ES-I3 (cell line): ENCODE results near the gene TTLL9.
"Not testable (repeated sequence)": the region's sequence is repeated elsewhere in the genome, so short reads cannot be mapped to it uniquely, and the experiment has no call there.

Experiments
- H3K36me3 ChIP-seq: 2 replicates; pipeline ENCODE4 v1.6.1; 2013; ENCODE audit warnings: mild to moderate bottlenecking, low read length, control low read depth, moderate library complexity; ENCODE audit not compliant: insufficient read depth
- H3K4me1 ChIP-seq: 2 replicates; pipeline ENCODE4 v1.6.1; 2013; ENCODE audit warnings: mild to moderate bottlenecking, control low read depth, low read length; ENCODE audit not compliant: insufficient read depth
- H3K9ac ChIP-seq: 2 replicates; pipeline ENCODE4 v1.6.1; 2013; ENCODE audit warnings: low read depth, mild to moderate bottlenecking, low read length, moderate library complexity
- H3K9me3 ChIP-seq: 2 replicates; pipeline ENCODE4 v1.6.1; 2013; ENCODE audit warnings: mild to moderate bottlenecking, low read length, moderate library complexity; ENCODE audit not compliant: control insufficient read depth, insufficient read depth

The TTLL9 gene

GRCh38 chr20:31919410-31920155, 49.1 kb downstream of the TTLL9 start:
- Histone ChIP-seq H3K9me3 (no peaks in the 10 kb centered on the region), H3K36me3 (no peaks in the 10 kb centered on the region), H3K9ac (no peak overlapping the region), H3K4me1 (peaks cover 24% of the 10 kb centered on the region)

- Histone ChIP-seq H3K36me3 (no peaks in the 10 kb centered on the region), H3K9me3 (no peaks in the 10 kb centered on the region), H3K9ac (no peak overlapping the region), H3K4me1 (peaks cover 22% of the 10 kb centered on the region)
Measured at GRCh38 chr20:31920275-31920855, 49.9 kb downstream of the TTLL9 start.

GRCh38 chr20:31921480-31921879, 51.0 kb downstream of the TTLL9 start:
- H3K9ac ChIP-seq, H3K9me3 ChIP-seq: not testable (repeated sequence)

GRCh38 chr20:31922181-31922580, 51.7 kb downstream of the TTLL9 start:
- no peak overlapping the region for H3K9ac ChIP-seq
- H3K36me3 ChIP-seq, result no peaks in the 10 kb centered on the region
- H3K4me1 ChIP-seq, result peaks cover 22% of the 10 kb centered on the region
- H3K9me3 ChIP-seq, result no peaks in the 10 kb centered on the region

More at GRCh38 chr20:31921480-31921879, 51.0 kb downstream of the TTLL9 start:
- H3K4me1 ChIP-seq, result peaks cover 22% of the 10 kb centered on the region
- not testable (repeated sequence) for H3K36me3 ChIP-seq

- Histone ChIP-seq H3K9ac (no peak overlapping the region), H3K9me3 (no peaks in the 10 kb centered on the region), H3K4me1 (peaks cover 22% of the 10 kb centered on the region), H3K36me3 (no peaks in the 10 kb centered on the region)
Measured at GRCh38 chr20:31922588-31922987, 52.2 kb downstream of the TTLL9 start.

GRCh38 chr20:31923388-31924331, 53.2 kb downstream of the TTLL9 start:
- no peaks in the 10 kb centered on the region for H3K9me3 ChIP-seq
- H3K9ac ChIP-seq, result no peak overlapping the region
- peaks cover 18% of the 10 kb centered on the region for H3K4me1 ChIP-seq
- H3K36me3 ChIP-seq, result no peaks in the 10 kb centered on the region

GRCh38 chr20:31924561-31924960, 54.1 kb downstream of the TTLL9 start:
- H3K4me1 ChIP-seq, result peaks cover 12% of the 10 kb centered on the region
- H3K9ac ChIP-seq, result no peak overlapping the region
- H3K9me3 ChIP-seq, result no peaks in the 10 kb centered on the region
- H3K36me3 ChIP-seq, result no peaks in the 10 kb centered on the region

GRCh38 chr20:31925631-31926030, 55.2 kb downstream of the TTLL9 start:
- Histone ChIP-seq H3K9ac (no peak overlapping the region), H3K4me1 (peaks cover 9% of the 10 kb centered on the region), H3K9me3 (no peaks in the 10 kb centered on the region), H3K36me3 (no peaks in the 10 kb centered on the region)

GRCh38 chr20:31926493-31926892, 56.1 kb downstream of the TTLL9 start:
- H3K9me3 ChIP-seq, result no peaks in the 10 kb centered on the region
- H3K36me3 ChIP-seq, result no peaks in the 10 kb centered on the region
- no peak overlapping the region for H3K9ac ChIP-seq
- H3K4me1 ChIP-seq, result peaks cover 9% of the 10 kb centered on the region

- Histone ChIP-seq H3K9me3 (no peaks in the 10 kb centered on the region), H3K4me1 (peaks cover 9% of the 10 kb centered on the region), H3K36me3 (no peaks in the 10 kb centered on the region), H3K9ac (no peak overlapping the region)
Measured at GRCh38 chr20:31927627-31928159, 57.3 kb downstream of the TTLL9 start.

- not testable (repeated sequence) for H3K9me3 ChIP-seq, H3K36me3 ChIP-seq, H3K9ac ChIP-seq, H3K4me1 ChIP-seq
Measured at GRCh38 chr20:31929631-31930030, 59.2 kb downstream of the TTLL9 start.

- Histone ChIP-seq H3K36me3 (no peaks in the 10 kb centered on the region), H3K9me3 (no peaks in the 10 kb centered on the region), H3K4me1 (no peaks in the 10 kb centered on the region), H3K9ac (no peak overlapping the region)
Measured at GRCh38 chr20:31930779-31931178, 60.3 kb downstream of the TTLL9 start.

GRCh38 chr20:31933698-31934097, 63.3 kb downstream of the TTLL9 start:
- Histone ChIP-seq H3K9me3 (no peaks in the 10 kb centered on the region), H3K9ac (no peak overlapping the region), H3K36me3 (no peaks in the 10 kb centered on the region), H3K4me1 (no peaks in the 10 kb centered on the region)

GRCh38 chr20:31934491-31934890, 64.1 kb downstream of the TTLL9 start:
- Histone ChIP-seq H3K9ac (no peak overlapping the region), H3K36me3 (no peaks in the 10 kb centered on the region), H3K4me1 (no peaks in the 10 kb centered on the region), H3K9me3 (no peaks in the 10 kb centered on the region)
